Muscle layer of colon (tissue), 2 donors: ENCODE data around the gene PER2.
A peak's percentile ranks its signal among the peaks of the same experiment; 100 is the strongest.
"Not testable (repeated sequence)": the region's sequence is repeated elsewhere in the genome, so short reads cannot be mapped to it uniquely, and the experiment has no call there.

ENCODE experiments used
- H3K27ac ChIP-seq: one replicate; pipeline ENCODE4 v1.7.0; 2013; ENCODE audit warnings: low read depth, mild to moderate bottlenecking, low read length, moderate library complexity
- H3K27me3 ChIP-seq, 2 donors: one replicate each; pipeline ENCODE4 v1.7.0; 2013; ENCODE audit warnings: low read length in 2 of 2, mild to moderate bottlenecking in 2 of 2; ENCODE audit not compliant: insufficient read depth in 2 of 2, control insufficient read depth in 1 of 2
- H3K36me3 ChIP-seq: one replicate; pipeline ENCODE4 v1.7.0; 2013; ENCODE audit warnings: mild to moderate bottlenecking, low read length; ENCODE audit not compliant: insufficient read depth
- H3K4me1 ChIP-seq: one replicate; pipeline ENCODE4 v1.7.0; 2013; ENCODE audit warnings: mild to moderate bottlenecking, low read length; ENCODE audit not compliant: insufficient read depth
- H3K4me3 ChIP-seq, 2 donors: one replicate each; pipeline ENCODE4 v1.7.0; 2013; ENCODE audit warnings: low read length in 2 of 2, low read depth in 1 of 2, mild to moderate bottlenecking in 1 of 2, moderate library complexity in 1 of 2
- H3K9ac ChIP-seq: one replicate; pipeline ENCODE4 v1.7.0; 2013; ENCODE audit warnings: low read length
- H3K9me3 ChIP-seq: one replicate; pipeline ENCODE4 v1.7.0; 2013; ENCODE audit warnings: mild to moderate bottlenecking, low read length
- donor health status: abdominal sarcoma.
- donor health status: Adenocarcinoma of cecum.

The PER2 gene

DNA sequence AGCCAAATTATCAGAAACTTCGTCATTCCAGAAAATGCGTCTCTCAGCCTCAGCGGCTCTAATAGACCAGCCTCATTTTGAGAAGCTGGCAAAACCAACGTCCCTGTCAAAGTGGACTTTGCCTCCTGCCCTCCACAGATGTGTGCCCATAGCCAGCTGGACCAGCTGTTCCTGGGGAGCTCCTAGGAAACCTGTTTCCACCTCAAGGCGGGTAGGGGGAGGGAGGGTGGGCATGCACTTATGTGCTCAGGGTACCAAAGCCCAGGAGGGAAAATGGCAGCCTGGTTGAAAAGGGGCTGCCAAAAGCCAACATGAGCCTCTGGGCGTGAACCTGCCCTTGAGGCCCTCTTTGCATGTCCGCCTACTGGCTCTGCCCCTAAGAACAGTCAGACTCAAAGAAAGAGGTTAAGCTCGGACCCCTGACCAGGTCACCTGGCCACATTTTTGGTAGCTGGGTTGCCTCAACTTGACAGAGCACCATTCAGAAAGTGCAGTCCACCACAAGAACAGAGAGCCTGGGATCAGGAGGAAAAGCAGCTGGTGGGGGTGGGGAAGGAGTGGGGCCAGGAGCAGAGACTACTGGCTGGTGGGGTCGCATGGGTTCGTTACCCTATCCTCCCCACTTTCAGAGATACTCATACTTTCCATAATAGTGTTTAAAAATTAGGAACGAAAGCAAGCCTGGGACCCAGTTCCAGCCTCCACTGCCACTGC is 3.5 kb downstream of the PER2 start:
- H3K9me3 ChIP-seq: no peaks in the 10 kb centered on the region
- no peaks in the 10 kb centered on the region for H3K36me3 ChIP-seq
- H3K4me1 ChIP-seq: peaks cover 59% of the 10 kb centered on the region
- peak overlapping the region in 1 of 2 donors; percentile 33 for H3K4me3 ChIP-seq
- peak overlapping the region; percentile 30 for H3K9ac ChIP-seq
- no peaks in the 10 kb centered on the region for H3K27me3 ChIP-seq
- peak overlapping the region; percentile 67 for H3K27ac ChIP-seq

DNA sequence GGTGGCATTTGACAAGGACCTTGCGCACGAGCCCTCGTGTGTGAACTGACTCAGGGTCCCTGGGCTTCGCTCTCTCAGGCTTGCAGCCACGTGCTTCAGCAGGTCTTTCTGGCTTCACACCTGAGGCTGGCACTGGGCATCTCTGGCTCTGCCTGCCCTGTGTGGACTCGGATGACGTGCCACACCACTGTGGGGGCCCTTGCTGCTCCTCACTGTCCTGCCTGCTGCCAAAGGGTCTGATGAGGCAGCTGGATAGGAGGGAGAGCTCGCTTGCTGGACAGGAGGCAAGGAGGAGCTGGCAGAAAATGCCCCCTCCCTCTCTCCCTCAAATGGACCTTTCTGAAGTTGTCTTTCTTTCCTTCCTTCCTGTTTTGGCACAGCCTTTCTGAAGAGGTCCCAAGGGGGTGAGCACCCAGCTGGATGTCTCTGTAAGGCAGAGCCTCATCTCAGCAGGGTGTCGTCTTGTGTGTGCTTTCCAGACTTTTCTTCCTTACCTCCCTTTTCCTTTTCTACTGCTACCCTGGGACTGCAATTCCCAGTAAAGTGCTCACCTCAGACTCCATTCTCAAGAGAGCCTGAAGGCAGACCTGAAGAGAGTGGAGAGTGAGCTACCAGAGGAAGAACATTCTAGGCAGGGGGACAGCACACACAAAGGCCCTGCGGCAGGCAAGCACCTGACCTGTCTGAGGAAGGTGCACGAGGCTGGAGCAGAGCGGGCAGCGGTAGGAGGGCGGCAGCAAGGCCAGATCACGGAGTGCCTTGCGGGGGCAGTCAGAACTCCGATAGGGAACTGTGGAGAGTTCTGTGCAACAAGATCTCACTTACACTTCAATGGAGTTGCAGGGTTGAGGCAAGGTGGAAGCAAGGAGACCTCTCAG is 5.3 kb downstream of the PER2 start:
- no peak overlapping the region for H3K4me3 ChIP-seq
- no peaks in the 10 kb centered on the region for H3K27me3 ChIP-seq
- peaks cover 3% of the 10 kb centered on the region for H3K36me3 ChIP-seq
- no peaks in the 10 kb centered on the region for H3K9me3 ChIP-seq
- no peak overlapping the region for H3K27ac ChIP-seq
- H3K9ac ChIP-seq: no peak overlapping the region
- peaks cover 61% of the 10 kb centered on the region for H3K4me1 ChIP-seq

DNA sequence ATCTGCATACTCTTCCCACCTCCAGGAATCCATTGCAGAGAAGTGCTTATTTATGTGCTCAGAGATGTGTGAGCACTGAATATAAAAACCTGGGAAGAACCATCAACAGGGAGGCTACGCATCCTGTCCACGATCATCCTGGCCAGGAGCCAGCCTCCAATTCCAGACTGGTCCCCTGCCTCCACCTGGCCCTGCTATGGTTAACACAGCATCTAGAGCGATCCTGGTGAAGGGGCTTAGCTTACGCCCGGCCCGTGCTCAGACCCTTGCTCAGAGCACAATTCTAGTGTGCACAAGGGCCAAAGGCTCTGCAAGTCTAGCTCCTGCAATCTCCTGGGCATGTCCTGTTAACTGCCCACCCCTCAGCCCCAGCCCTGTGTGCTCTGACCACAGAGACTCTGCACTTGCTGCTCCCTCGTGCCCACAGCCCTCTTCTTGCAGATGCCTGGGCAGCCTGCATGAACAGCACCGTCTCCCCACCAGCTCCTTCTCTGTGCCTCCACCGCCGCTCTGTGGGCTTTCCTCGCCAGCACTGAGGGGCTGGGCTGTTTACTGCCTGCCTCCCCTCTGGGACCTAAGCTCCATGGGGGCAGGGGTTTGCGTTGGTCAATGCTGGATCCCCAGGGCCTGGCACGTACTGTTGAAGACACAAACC is 6.5 kb downstream of the PER2 start:
- Histone ChIP-seq H3K27ac (no peak overlapping the region), H3K9ac (no peak overlapping the region)

DNA sequence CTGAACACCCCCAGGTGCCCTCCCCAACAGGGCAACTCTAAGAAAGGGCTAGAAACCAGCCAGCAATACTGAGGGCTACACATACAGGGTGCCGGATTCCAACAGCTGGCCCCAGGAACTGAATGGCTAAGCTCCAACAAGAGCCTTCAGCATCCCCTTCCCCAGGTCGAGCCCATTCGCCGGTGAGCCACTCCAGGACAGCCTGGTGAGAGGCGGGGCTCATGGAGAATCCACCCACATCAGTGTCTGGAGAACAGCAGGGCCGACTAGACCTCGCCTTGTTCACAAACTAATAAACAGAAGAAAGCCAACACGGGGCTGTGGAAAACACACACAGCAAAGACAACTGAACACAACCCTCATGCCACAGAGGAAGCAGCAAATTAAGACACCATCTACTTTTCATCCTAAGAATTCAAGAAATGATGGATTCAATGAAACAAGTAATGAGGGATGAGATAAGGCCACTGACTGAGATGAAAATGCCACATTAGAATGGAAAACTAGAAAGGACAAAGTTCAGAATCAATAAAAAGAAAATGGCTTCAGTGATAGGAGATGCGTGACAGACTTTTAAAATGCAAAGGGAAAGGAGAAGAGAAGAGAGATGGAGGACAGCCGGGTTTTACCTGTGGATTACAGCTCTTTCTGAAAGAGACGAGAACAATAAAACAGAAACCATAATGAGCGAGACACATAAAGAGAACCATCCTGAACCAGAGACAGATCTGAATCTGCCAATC is 8.2 kb downstream of the PER2 start:
- no peak overlapping the region for H3K4me3 ChIP-seq
- H3K27me3 ChIP-seq: no peaks in the 10 kb centered on the region
- H3K9ac ChIP-seq: no peak overlapping the region
- peaks cover 21% of the 10 kb centered on the region for H3K36me3 ChIP-seq
- no peaks in the 10 kb centered on the region for H3K9me3 ChIP-seq
- H3K27ac ChIP-seq: no peak overlapping the region
- peaks cover 36% of the 10 kb centered on the region for H3K4me1 ChIP-seq

More for the DNA sequence above, 6.5 kb downstream of the PER2 start:
- H3K4me3 ChIP-seq: no peak overlapping the region
- peaks cover 6% of the 10 kb centered on the region for H3K36me3 ChIP-seq
- H3K4me1 ChIP-seq: peaks cover 53% of the 10 kb centered on the region
- H3K27me3 ChIP-seq: no peaks in the 10 kb centered on the region
- H3K9me3 ChIP-seq: no peaks in the 10 kb centered on the region

DNA sequence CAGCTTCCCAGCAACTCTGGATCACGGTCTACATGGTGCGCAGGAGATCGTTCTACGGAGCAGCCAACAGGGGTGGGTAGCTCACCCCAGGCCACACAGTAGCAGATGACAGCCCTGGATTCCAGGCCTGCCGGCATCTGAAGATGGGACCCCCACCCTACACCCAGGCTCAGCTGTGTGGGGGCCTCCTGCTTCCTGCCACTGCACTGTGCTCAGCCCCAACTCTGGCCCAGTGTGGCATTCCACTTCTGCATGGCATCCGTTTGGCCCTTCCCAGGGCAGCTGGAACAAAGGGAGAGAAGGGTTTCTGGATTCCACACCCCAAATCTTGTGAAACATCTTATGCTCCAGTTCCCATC is 9.1 kb downstream of the PER2 start:
- H3K4me3 ChIP-seq: no peak overlapping the region
- H3K9ac ChIP-seq: no peak overlapping the region
- peaks cover 27% of the 10 kb centered on the region for H3K4me1 ChIP-seq
- H3K27me3 ChIP-seq: no peaks in the 10 kb centered on the region
- no peak overlapping the region for H3K27ac ChIP-seq
- peaks cover 30% of the 10 kb centered on the region for H3K36me3 ChIP-seq
- H3K9me3 ChIP-seq: no peaks in the 10 kb centered on the region

DNA sequence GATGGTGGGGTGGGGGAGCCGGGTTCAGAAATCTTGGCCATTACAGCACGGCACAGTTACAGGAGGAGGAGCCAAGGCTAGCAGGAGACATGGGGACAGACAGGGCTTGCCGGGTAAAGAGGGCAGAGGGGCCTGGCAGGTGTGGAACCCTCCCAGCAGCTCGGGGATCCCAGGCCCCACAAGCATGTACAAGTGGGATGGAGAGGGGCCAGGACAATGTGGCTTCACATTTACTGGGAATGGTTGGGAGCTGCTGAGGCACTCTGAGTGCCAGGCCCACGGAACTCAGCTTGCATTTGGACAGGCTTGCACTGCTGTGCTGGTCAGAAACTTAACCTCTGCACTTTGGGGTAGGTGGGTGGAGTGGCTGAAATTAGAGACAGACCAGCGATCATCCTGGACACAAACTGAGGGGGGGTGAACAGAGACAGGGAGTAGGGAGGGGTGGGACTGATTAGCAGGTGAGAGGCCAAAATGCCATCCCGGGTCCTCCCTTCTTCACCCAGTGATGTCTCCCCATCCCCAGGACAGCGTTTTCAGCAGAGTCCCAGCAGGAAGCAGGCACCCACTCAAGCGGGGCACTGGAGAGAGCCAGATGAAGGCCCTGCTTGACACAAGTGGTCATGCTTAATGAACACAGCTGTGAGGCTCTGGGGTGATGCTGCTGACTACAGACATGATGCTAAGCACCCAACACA is 9.6 kb downstream of the PER2 start:
- no peaks in the 10 kb centered on the region for H3K9me3 ChIP-seq
- H3K4me1 ChIP-seq: peaks cover 25% of the 10 kb centered on the region
- H3K36me3 ChIP-seq: peaks cover 36% of the 10 kb centered on the region
- H3K27me3 ChIP-seq: no peaks in the 10 kb centered on the region
- H3K27ac ChIP-seq: no peak overlapping the region
- H3K4me3 ChIP-seq: no peak overlapping the region
- H3K9ac ChIP-seq: no peak overlapping the region

DNA sequence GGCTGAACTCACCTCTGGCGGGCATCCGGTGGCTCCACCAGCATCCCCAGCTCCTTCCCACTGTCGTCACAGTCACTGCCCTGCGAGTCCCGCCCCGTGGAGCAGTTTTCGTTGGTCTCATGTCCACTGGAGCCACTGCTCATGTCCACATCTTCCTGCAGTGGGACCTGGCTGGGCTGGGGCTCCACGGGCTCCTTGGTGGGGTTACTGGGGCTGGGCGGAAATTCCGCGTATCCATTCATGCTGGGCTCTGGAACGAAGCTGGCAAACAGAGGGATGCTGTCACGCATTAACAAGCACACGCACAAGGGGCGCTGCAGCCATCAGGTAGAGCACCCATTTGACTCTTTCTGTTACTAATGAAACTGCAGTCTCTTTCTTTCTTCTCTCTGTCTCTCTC is 10.7 kb downstream of the PER2 start:
- Histone ChIP-seq H3K9ac (no peak overlapping the region), H3K36me3 (peaks cover 46% of the 10 kb centered on the region), H3K27ac (no peak overlapping the region), H3K4me1 (peaks cover 14% of the 10 kb centered on the region), H3K9me3 (no peaks in the 10 kb centered on the region), H3K27me3 (no peaks in the 10 kb centered on the region), H3K4me3 (no peak overlapping the region)

DNA sequence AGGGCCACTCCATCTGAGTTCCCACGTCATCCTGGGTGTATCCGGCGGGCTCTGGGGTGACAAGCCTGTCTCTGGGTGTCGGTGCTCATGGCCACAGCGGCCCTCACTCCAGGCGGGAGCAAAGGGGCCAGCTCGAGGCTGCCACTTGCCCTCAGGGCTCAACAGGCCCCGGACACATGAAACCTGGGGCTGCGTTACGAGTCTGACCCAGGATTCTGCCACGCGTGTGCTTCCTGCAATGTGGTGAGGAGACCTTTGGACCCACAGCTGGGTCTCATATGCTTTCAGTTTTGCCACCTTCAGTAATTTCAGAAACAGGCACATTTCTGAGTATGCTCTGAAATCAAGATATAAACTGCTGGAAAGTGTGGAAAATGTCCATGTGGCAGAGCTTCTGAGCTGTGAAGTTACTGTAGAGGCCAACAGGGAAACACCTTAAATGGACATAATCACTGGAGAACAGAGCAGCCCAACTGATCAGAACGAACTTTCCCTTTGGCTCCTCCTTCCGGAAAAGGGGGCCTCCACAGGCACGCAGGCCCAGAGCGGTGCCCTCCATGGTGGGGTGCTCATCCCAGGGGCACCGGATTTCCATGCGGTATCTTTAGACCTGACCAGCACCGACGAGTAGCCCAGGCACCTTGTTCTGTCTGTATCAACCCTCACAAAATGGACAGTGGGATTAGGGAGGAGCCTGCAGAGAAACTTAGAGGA is 14.1 kb downstream of the PER2 start:
- Histone ChIP-seq H3K4me1 (peaks cover 8% of the 10 kb centered on the region), H3K4me3 (no peak overlapping the region), H3K36me3 (peaks cover 75% of the 10 kb centered on the region), H3K27ac (no peak overlapping the region), H3K9ac (no peak overlapping the region), H3K9me3 (no peaks in the 10 kb centered on the region), H3K27me3 (no peaks in the 10 kb centered on the region)

DNA sequence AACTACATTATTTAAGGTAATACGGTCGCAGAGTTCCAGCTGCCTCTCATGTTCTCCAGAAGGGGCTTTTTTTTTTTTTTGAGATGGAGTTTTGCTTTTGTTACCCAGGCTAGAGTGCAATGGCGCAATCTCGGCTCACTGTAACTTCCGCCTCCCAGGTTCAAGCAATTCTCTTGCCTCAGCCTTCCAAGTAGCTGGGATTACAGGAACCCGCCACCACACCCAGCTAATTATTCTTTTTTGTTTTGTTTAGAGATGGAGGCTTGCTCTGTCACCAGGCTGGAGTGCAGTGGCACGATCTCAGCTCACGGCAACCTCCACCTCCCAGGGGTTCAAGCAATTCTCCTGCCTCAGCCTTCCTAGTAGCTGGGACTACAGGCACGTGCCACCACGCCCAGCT is 15.0 kb downstream of the PER2 start:
- H3K4me1 ChIP-seq, H3K9me3 ChIP-seq, H3K27me3 ChIP-seq, H3K4me3 ChIP-seq, H3K9ac ChIP-seq, H3K27ac ChIP-seq: not testable (repeated sequence)
- H3K36me3 ChIP-seq: peaks cover 80% of the 10 kb centered on the region

DNA sequence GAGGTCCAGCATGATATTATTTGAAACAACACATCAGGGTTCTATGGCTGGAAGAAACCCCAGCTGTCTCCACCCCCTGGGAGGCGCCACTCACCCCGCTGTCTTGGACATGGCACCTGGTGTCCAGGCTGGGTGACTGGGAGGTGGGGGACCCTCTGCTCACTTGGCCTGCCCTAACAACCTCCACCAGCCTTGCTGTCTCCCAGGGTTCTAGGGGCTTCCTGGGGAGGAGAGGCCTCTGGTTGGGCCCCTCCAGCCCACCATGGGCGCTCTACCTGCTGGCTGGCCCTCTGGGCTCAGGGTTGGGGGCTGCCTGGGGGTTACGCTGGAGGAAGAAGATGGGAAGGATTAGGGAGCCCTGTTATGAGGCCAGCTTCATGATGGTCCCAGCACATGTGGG is 16.3 kb downstream of the PER2 start:
- Histone ChIP-seq H3K27ac (no peak overlapping the region), H3K27me3 (no peaks in the 10 kb centered on the region), H3K9ac (no peak overlapping the region), H3K4me3 (no peak overlapping the region), H3K4me1 (no peaks in the 10 kb centered on the region), H3K36me3 (peaks cover 92% of the 10 kb centered on the region), H3K9me3 (no peaks in the 10 kb centered on the region)
